Muscle layer of duodenum (tissue), 2 donors: Measurements from ENCODE around the gene VENTX.

Source experiments
- H3K27ac ChIP-seq: one replicate; pipeline ENCODE4 v1.7.0; 2013; ENCODE audit warnings: mild to moderate bottlenecking, low read length
- H3K27me3 ChIP-seq: one replicate; pipeline ENCODE4 v1.7.0; 2013; ENCODE audit warnings: low read depth, mild to moderate bottlenecking, control low read depth, low read length
- H3K36me3 ChIP-seq, 2 donors: one replicate each; pipeline ENCODE4 v1.7.0; 2013; ENCODE audit warnings: low read length in 2 of 2, control low read depth in 1 of 2, mild to moderate bottlenecking in 1 of 2; ENCODE audit not compliant: insufficient read depth in 2 of 2, control insufficient read depth in 1 of 2
- H3K4me1 ChIP-seq, 2 donors: one replicate each; pipeline ENCODE4 v1.7.0; 2013; ENCODE audit warnings: low read length in 2 of 2, mild to moderate bottlenecking in 2 of 2, control low read depth in 1 of 2, moderate library complexity in 1 of 2; ENCODE audit not compliant: insufficient read depth in 2 of 2, control insufficient read depth in 1 of 2
- H3K4me3 ChIP-seq, 2 donors: one replicate each; pipeline ENCODE4 v1.7.0; 2013; ENCODE audit warnings: low read length in 2 of 2, low read depth in 1 of 2, mild to moderate bottlenecking in 1 of 2
- H3K9me3 ChIP-seq, 2 donors: one replicate each; pipeline ENCODE4 v1.7.0; 2013; ENCODE audit warnings: low read length in 2 of 2, control low read depth in 1 of 2, mild to moderate bottlenecking in 1 of 2; ENCODE audit not compliant: control insufficient read depth in 1 of 2
- donor health status: healthy.

The VENTX gene

GRCh38 chr10:133237588-133238465, at the start of gene VENTX:
Gene VENTX, plus strand, starts transcription at chr10:133237855. Its CDS starts 60 bp downstream, at chr10:133237915.
- peaks cover 5% of the 10 kb centered on the region for H3K27me3 ChIP-seq
- H3K4me3 ChIP-seq = peak within 1 kb of the TSS in 1 of 2 donors; percentile 45

GRCh38 chr10:133187906-133188681, 49.6 kb upstream of the VENTX start:
- Histone ChIP-seq H3K4me1 (no peaks in the 10 kb centered on the region), H3K36me3 (no peaks in the 10 kb centered on the region), H3K27ac (no peak overlapping the region), H3K9me3 (peaks cover 3 to 4% of the 10 kb centered on the region in 2 donors), H3K4me3 (no peak overlapping the region), H3K27me3 (no peaks in the 10 kb centered on the region)

More at GRCh38 chr10:133237588-133238465, at the start of gene VENTX:
- no peaks in the 10 kb centered on the region for H3K36me3 ChIP-seq
- H3K27ac ChIP-seq = no peak within 1 kb of the TSS
- H3K9me3 ChIP-seq = no peaks in the 10 kb centered on the region
- H3K4me1 ChIP-seq = peaks cover 0 to 30% of the 10 kb centered on the region in 2 donors

GRCh38 chr10:133189256-133189655, 48.4 kb upstream of the VENTX start:
- Histone ChIP-seq H3K36me3 (no peaks in the 10 kb centered on the region), H3K27me3 (no peaks in the 10 kb centered on the region), H3K9me3 (peaks cover 4 to 7% of the 10 kb centered on the region in 2 donors), H3K4me1 (no peaks in the 10 kb centered on the region), H3K4me3 (no peak overlapping the region), H3K27ac (no peak overlapping the region)

- Histone ChIP-seq H3K27me3 (no peaks in the 10 kb centered on the region), H3K36me3 (no peaks in the 10 kb centered on the region), H3K27ac (no peak overlapping the region)
Observed at GRCh38 chr10:133189726-133190125, 47.9 kb upstream of the VENTX start.

GRCh38 chr10:133190225-133190624, 47.4 kb upstream of the VENTX start:
- Histone ChIP-seq H3K4me1 (no peaks in the 10 kb centered on the region), H3K36me3 (no peaks in the 10 kb centered on the region), H3K27ac (no peak overlapping the region), H3K27me3 (no peaks in the 10 kb centered on the region), H3K9me3 (peaks cover 4 to 12% of the 10 kb centered on the region in 2 donors), H3K4me3 (no peak overlapping the region)

More at GRCh38 chr10:133189726-133190125, 47.9 kb upstream of the VENTX start:
- no peaks in the 10 kb centered on the region for H3K4me1 ChIP-seq
- no peak overlapping the region for H3K4me3 ChIP-seq
- peaks cover 4 to 9% of the 10 kb centered on the region in 2 donors for H3K9me3 ChIP-seq

GRCh38 chr10:133191651-133192050, 46.0 kb upstream of the VENTX start:
- H3K9me3 ChIP-seq = peaks cover 4 to 12% of the 10 kb centered on the region in 2 donors
- no peak overlapping the region for H3K27ac ChIP-seq
- no peaks in the 10 kb centered on the region for H3K36me3 ChIP-seq
- H3K27me3 ChIP-seq = no peaks in the 10 kb centered on the region
- H3K4me1 ChIP-seq = no peaks in the 10 kb centered on the region
- no peak overlapping the region for H3K4me3 ChIP-seq

- no peaks in the 10 kb centered on the region for H3K27me3 ChIP-seq
- peaks cover 4 to 12% of the 10 kb centered on the region in 2 donors for H3K9me3 ChIP-seq
- no peak overlapping the region for H3K27ac ChIP-seq
- no peaks in the 10 kb centered on the region for H3K36me3 ChIP-seq
- no peaks in the 10 kb centered on the region for H3K4me1 ChIP-seq
- H3K4me3 ChIP-seq = no peak overlapping the region
Observed at GRCh38 chr10:133194151-133194550, 43.5 kb upstream of the VENTX start.

GRCh38 chr10:133195096-133195495, 42.6 kb upstream of the VENTX start:
- peaks cover 4 to 12% of the 10 kb centered on the region in 2 donors for H3K9me3 ChIP-seq
- H3K27ac ChIP-seq = no peak overlapping the region
- H3K4me1 ChIP-seq = no peaks in the 10 kb centered on the region
- no peaks in the 10 kb centered on the region for H3K36me3 ChIP-seq
- no peak overlapping the region for H3K4me3 ChIP-seq
- no peaks in the 10 kb centered on the region for H3K27me3 ChIP-seq

GRCh38 chr10:133195611-133196010, 42.0 kb upstream of the VENTX start:
- Histone ChIP-seq H3K9me3 (peaks cover 4 to 12% of the 10 kb centered on the region in 2 donors), H3K4me1 (no peaks in the 10 kb centered on the region), H3K4me3 (no peak overlapping the region), H3K36me3 (no peaks in the 10 kb centered on the region), H3K27ac (no peak overlapping the region), H3K27me3 (no peaks in the 10 kb centered on the region)

GRCh38 chr10:133196221-133196915, 41.3 kb upstream of the VENTX start:
- Histone ChIP-seq H3K36me3 (no peaks in the 10 kb centered on the region), H3K27ac (no peak overlapping the region), H3K27me3 (no peaks in the 10 kb centered on the region), H3K4me3 (no peak overlapping the region), H3K9me3 (peaks cover 4 to 12% of the 10 kb centered on the region in 2 donors), H3K4me1 (no peaks in the 10 kb centered on the region)
